CD8-positive, alpha-beta memory T cell (primary cell): ENCODE results near the gene LARP4B. TPM values are rescaled to one million over a fixed set of nuclear protein-coding genes. Genes with fewer than 3 reads are reported as not detected.

Experiments
- CTCF ChIA-PET: fragments of 350-600 bp; sonication (Branson Sonifier 250); formaldehyde crosslinking; loops from one replicate; lab custom pipeline; 2021; ENCODE audit warnings: antibody characterized with exemption; lab: Charles Lee
- POLR2A ChIA-PET: fragments of 350-600 bp; sonication (Branson Sonifier 250); formaldehyde crosslinking; loops from one replicate; lab custom pipeline; 2021; ENCODE audit warnings: antibody characterized with exemption; lab: Charles Lee
- DNase-seq, 5 donors: peaks; one replicate each; pipeline versions ENCODE4 v3.0.0 to v3.0.0-alpha.2; 2020 to 2022; ENCODE audit warnings: mixed read lengths in 1 of 5
- H3K27ac ChIP-seq: one replicate; pipeline ENCODE4 v1.7.0; 2013; ENCODE audit warnings: low read depth, mild to moderate bottlenecking, low read length, moderate library complexity
- H3K27me3 ChIP-seq: 2 replicates; pipeline ENCODE4 v1.7.0; 2013; ENCODE audit warnings: low read length, mild to moderate bottlenecking; ENCODE audit not compliant: insufficient read depth, poor library complexity, severe bottlenecking
- H3K36me3 ChIP-seq: 2 replicates; pipeline ENCODE4 v1.7.0; 2013; ENCODE audit warnings: mild to moderate bottlenecking, low read length, moderate library complexity; ENCODE audit not compliant: insufficient read depth
- H3K4me1 ChIP-seq: 2 replicates; pipeline ENCODE4 v1.7.0; 2013; ENCODE audit warnings: mild to moderate bottlenecking, low read length, moderate library complexity; ENCODE audit not compliant: insufficient read depth
- H3K4me3 ChIP-seq: 2 replicates; pipeline ENCODE4 v1.7.0; 2013; ENCODE audit warnings: mild to moderate bottlenecking, low read length
- H3K9me3 ChIP-seq: 2 replicates; pipeline ENCODE4 v1.7.0; 2013; ENCODE audit warnings: mild to moderate bottlenecking, low read length
- H3K27ac Mint-ChIP-seq, 8 donors: one replicate each; pipeline ENCODE4 v1.8.0; 2020 to 2021; ENCODE audit warnings: mixed read lengths in 8 of 8, mild to moderate bottlenecking in 6 of 8, inconsistent platforms in 3 of 8, moderate library complexity in 3 of 8
- H3K27me3 Mint-ChIP-seq, 2 donors: one replicate each; pipeline ENCODE4 v1.8.0; 2020 to 2021; ENCODE audit warnings: mixed read lengths in 2 of 2, mild to moderate bottlenecking in 1 of 2, moderate library complexity in 1 of 2
- H3K36me3 Mint-ChIP-seq, 3 donors: one replicate each; pipeline ENCODE4 v1.8.0; 2020 to 2021; ENCODE audit warnings: mixed read lengths in 3 of 3, inconsistent platforms in 1 of 3, mild to moderate bottlenecking in 1 of 3
- H3K4me1 Mint-ChIP-seq, 3 donors: one replicate each; pipeline ENCODE4 v1.8.0; 2020 to 2021; ENCODE audit warnings: mixed read lengths in 3 of 3, inconsistent platforms in 1 of 3, mild to moderate bottlenecking in 1 of 3
- H3K4me3 Mint-ChIP-seq, 7 donors: one replicate each; pipeline ENCODE4 v1.8.0; 2020 to 2021; ENCODE audit warnings: mixed read lengths in 7 of 7, mild to moderate bottlenecking in 6 of 7, moderate library complexity in 4 of 7, inconsistent platforms in 2 of 7
- H3K9me3 Mint-ChIP-seq, 5 donors: one replicate each; pipeline ENCODE4 v1.8.0; 2020 to 2022; ENCODE audit warnings: mixed read lengths in 5 of 5, mild to moderate bottlenecking in 3 of 5, moderate library complexity in 2 of 5, inconsistent platforms in 1 of 5
- polyA plus RNA-seq: library from polyadenylated mRNA; unstranded; fragments of 300-500 nt; fragmentation: Illumina TruSeq; gene quantifications from one replicate; pipeline ENCODE4 v1.2.3, GENCODE V29; 2021
- total RNA-seq, 2 experiments: library from RNA; stranded (reverse); gene quantifications; one replicate each; pipeline ENCODE4 v1.2.3, GENCODE V29; 2021

The LARP4B gene
- total and polyA plus RNA-seq, 3 experiments from 2014 or later = 30.6 to 128 (median 121) TPM

GRCh38 chr10:855671-856070 lies 75.8 kb downstream of the LARP4B start:
- POLR2A ChIA-PET = no interaction called here
- peaks cover 7 to 86% (median 25%) of the 10 kb centered on the region in 3 donors for H3K36me3 Mint-ChIP-seq
- H3K4me1 Mint-ChIP-seq = peaks cover 42 to 82% (median 62%) of the 10 kb centered on the region in 3 donors
- no peak overlapping the region for H3K4me3 Mint-ChIP-seq
- no peak for DNase-seq
- CTCF ChIA-PET = no interaction called here
- no peak overlapping the region for H3K4me3 ChIP-seq
- no peak overlapping the region for H3K27ac ChIP-seq
- H3K9me3 Mint-ChIP-seq = peaks cover 0 to 2% (median 0%) of the 10 kb centered on the region in 5 donors
- no peaks in the 10 kb centered on the region for H3K4me1 ChIP-seq
- H3K9me3 ChIP-seq = no peaks in the 10 kb centered on the region
- H3K27me3 Mint-ChIP-seq = no peaks in the 10 kb centered on the region
- H3K36me3 ChIP-seq = peaks cover 4% of the 10 kb centered on the region
- peak overlapping the region in 3 of 8 donors; percentile 44 to 54 (median 48) for H3K27ac Mint-ChIP-seq
- no peaks in the 10 kb centered on the region for H3K27me3 ChIP-seq

GRCh38 chr10:855079-855478 lies 76.4 kb downstream of the LARP4B start:
- H3K27ac Mint-ChIP-seq = no peak overlapping the region

GRCh38 chr10:853017-853416 lies 78.5 kb downstream of the LARP4B start:
- Mint-ChIP-seq H3K4me1 (peaks cover 53 to 91% (median 81%) of the 10 kb centered on the region in 3 donors), H3K27me3 (no peaks in the 10 kb centered on the region), H3K27ac (peak overlapping the region in 4 of 8 donors; percentile 27 to 43 (median 34)), H3K36me3 (peaks cover 22 to 80% (median 32%) of the 10 kb centered on the region in 3 donors), H3K4me3 (no peak overlapping the region), H3K9me3 (peaks cover 0 to 7% (median 2%) of the 10 kb centered on the region in 5 donors)
- Histone ChIP-seq H3K27ac (no peak overlapping the region), H3K4me3 (no peak overlapping the region), H3K9me3 (no peaks in the 10 kb centered on the region), H3K27me3 (no peaks in the 10 kb centered on the region), H3K4me1 (no peaks in the 10 kb centered on the region), H3K36me3 (peaks cover 4% of the 10 kb centered on the region)
- ChIA-PET POLR2A (no interaction called here), CTCF (no interaction called here)
- DNase-seq = no peak

More at GRCh38 chr10:855079-855478, 76.4 kb downstream of the LARP4B start:
- Mint-ChIP-seq H3K4me3 (no peak overlapping the region), H3K36me3 (peaks cover 13 to 85% (median 30%) of the 10 kb centered on the region in 3 donors), H3K4me1 (peaks cover 46 to 88% (median 68%) of the 10 kb centered on the region in 3 donors), H3K27me3 (no peaks in the 10 kb centered on the region), H3K9me3 (peaks cover 0 to 7% (median 2%) of the 10 kb centered on the region in 5 donors)
- Histone ChIP-seq H3K4me1 (no peaks in the 10 kb centered on the region), H3K27ac (no peak overlapping the region), H3K36me3 (peaks cover 4% of the 10 kb centered on the region), H3K27me3 (no peaks in the 10 kb centered on the region), H3K4me3 (no peak overlapping the region), H3K9me3 (no peaks in the 10 kb centered on the region)
- CTCF ChIA-PET = no interaction called here
- POLR2A ChIA-PET = no interaction called here
- no peak for DNase-seq

GRCh38 chr10:852386-852785 lies 79.1 kb downstream of the LARP4B start:
- peaks cover 4% of the 10 kb centered on the region for H3K36me3 ChIP-seq
- Mint-ChIP-seq H3K27me3 (peaks cover 0 to 3% of the 10 kb centered on the region in 2 donors), H3K9me3 (peaks cover 0 to 7% (median 2%) of the 10 kb centered on the region in 5 donors), H3K4me1 (peaks cover 55 to 90% (median 83%) of the 10 kb centered on the region in 3 donors), H3K4me3 (no peak overlapping the region), H3K27ac (peak overlapping the region in 4 of 8 donors; percentile 5 to 83 (median 44)), H3K36me3 (peaks cover 22 to 80% (median 34%) of the 10 kb centered on the region in 3 donors)
- POLR2A ChIA-PET = no interaction called here
- H3K27me3 ChIP-seq = no peaks in the 10 kb centered on the region
- CTCF ChIA-PET = no interaction called here
- H3K9me3 ChIP-seq = no peaks in the 10 kb centered on the region
- DNase-seq = no peak
- peaks cover under 1% of the 10 kb centered on the region for H3K4me1 ChIP-seq
- H3K4me3 ChIP-seq = no peak overlapping the region
- H3K27ac ChIP-seq = no peak overlapping the region

GRCh38 chr10:851901-852300 lies 79.6 kb downstream of the LARP4B start:
- no peak for DNase-seq
- peak overlapping the region in 4 of 8 donors; percentile 5 to 83 (median 44) for H3K27ac Mint-ChIP-seq
- H3K4me1 Mint-ChIP-seq = peaks cover 56 to 91% (median 83%) of the 10 kb centered on the region in 3 donors
- Histone ChIP-seq H3K27me3 (no peaks in the 10 kb centered on the region), H3K9me3 (no peaks in the 10 kb centered on the region), H3K4me3 (no peak overlapping the region), H3K36me3 (peaks cover 4% of the 10 kb centered on the region), H3K27ac (no peak overlapping the region), H3K4me1 (peaks cover 5% of the 10 kb centered on the region)
- peaks cover 22 to 80% (median 35%) of the 10 kb centered on the region in 3 donors for H3K36me3 Mint-ChIP-seq
- no peak overlapping the region for H3K4me3 Mint-ChIP-seq
- ChIA-PET CTCF (no interaction called here), POLR2A (no interaction called here)
- peaks cover 0 to 7% (median 2%) of the 10 kb centered on the region in 5 donors for H3K9me3 Mint-ChIP-seq
- peaks cover 0 to 3% of the 10 kb centered on the region in 2 donors for H3K27me3 Mint-ChIP-seq

GRCh38 chr10:850093-850492 lies 81.4 kb downstream of the LARP4B start:
- no peaks in the 10 kb centered on the region for H3K9me3 ChIP-seq
- Mint-ChIP-seq H3K4me3 (no peak overlapping the region), H3K9me3 (peaks cover 0 to 7% (median 2%) of the 10 kb centered on the region in 5 donors), H3K4me1 (peaks cover 62 to 90% (median 86%) of the 10 kb centered on the region in 3 donors), H3K27ac (no peak overlapping the region), H3K36me3 (peaks cover 22 to 83% (median 36%) of the 10 kb centered on the region in 3 donors), H3K27me3 (peaks cover 0 to 3% of the 10 kb centered on the region in 2 donors)
- no peak overlapping the region for H3K4me3 ChIP-seq
- no peaks in the 10 kb centered on the region for H3K36me3 ChIP-seq
- H3K4me1 ChIP-seq = peaks cover 14% of the 10 kb centered on the region
- H3K27me3 ChIP-seq = no peaks in the 10 kb centered on the region
- ChIA-PET POLR2A (no interaction called here), CTCF (no interaction called here)
- H3K27ac ChIP-seq = no peak overlapping the region
- DNase-seq = no peak

- no peaks in the 10 kb centered on the region for H3K9me3 ChIP-seq
- no peak overlapping the region for H3K27ac ChIP-seq
- peaks cover 0 to 3% of the 10 kb centered on the region in 2 donors for H3K27me3 Mint-ChIP-seq
- POLR2A ChIA-PET = no interaction called here
- DNase-seq = no peak
- no peaks in the 10 kb centered on the region for H3K27me3 ChIP-seq
- H3K9me3 Mint-ChIP-seq = peaks cover 0 to 7% (median 2%) of the 10 kb centered on the region in 5 donors
- H3K36me3 ChIP-seq = peaks cover 5% of the 10 kb centered on the region
- CTCF ChIA-PET = no interaction called here
- no peak overlapping the region for H3K4me3 Mint-ChIP-seq
- H3K4me3 ChIP-seq = no peak overlapping the region
- peaks cover 25 to 82% (median 39%) of the 10 kb centered on the region in 3 donors for H3K36me3 Mint-ChIP-seq
- H3K27ac Mint-ChIP-seq = peak overlapping the region in 2 of 8 donors; percentile 32 to 68
- peaks cover 61 to 79% (median 76%) of the 10 kb centered on the region in 3 donors for H3K4me1 Mint-ChIP-seq
- peaks cover 14% of the 10 kb centered on the region for H3K4me1 ChIP-seq
These were observed 83.6 kb downstream of the LARP4B start for GRCh38 chr10:847868-848267.

GRCh38 chr10:846126-846685 lies 85.3 kb downstream of the LARP4B start:
- Mint-ChIP-seq H3K27ac (peak overlapping the region; percentile 37 to 98 (median 84)), H3K9me3 (peaks cover 0 to 7% (median 2%) of the 10 kb centered on the region in 5 donors), H3K4me1 (peaks cover 49 to 63% (median 60%) of the 10 kb centered on the region in 3 donors), H3K27me3 (peaks cover 0 to 3% of the 10 kb centered on the region in 2 donors), H3K36me3 (peaks cover 23 to 83% (median 28%) of the 10 kb centered on the region in 3 donors), H3K4me3 (no peak overlapping the region)
- CTCF ChIA-PET = no interaction called here
- POLR2A ChIA-PET = no interaction called here
- Histone ChIP-seq H3K36me3 (peaks cover 9% of the 10 kb centered on the region), H3K27me3 (no peaks in the 10 kb centered on the region), H3K9me3 (no peaks in the 10 kb centered on the region), H3K4me1 (peaks cover 14% of the 10 kb centered on the region), H3K27ac (no peak overlapping the region), H3K4me3 (no peak overlapping the region)
- no peak for DNase-seq
